Measurements from ENCODE around the gene GLB1L.

DNA sequence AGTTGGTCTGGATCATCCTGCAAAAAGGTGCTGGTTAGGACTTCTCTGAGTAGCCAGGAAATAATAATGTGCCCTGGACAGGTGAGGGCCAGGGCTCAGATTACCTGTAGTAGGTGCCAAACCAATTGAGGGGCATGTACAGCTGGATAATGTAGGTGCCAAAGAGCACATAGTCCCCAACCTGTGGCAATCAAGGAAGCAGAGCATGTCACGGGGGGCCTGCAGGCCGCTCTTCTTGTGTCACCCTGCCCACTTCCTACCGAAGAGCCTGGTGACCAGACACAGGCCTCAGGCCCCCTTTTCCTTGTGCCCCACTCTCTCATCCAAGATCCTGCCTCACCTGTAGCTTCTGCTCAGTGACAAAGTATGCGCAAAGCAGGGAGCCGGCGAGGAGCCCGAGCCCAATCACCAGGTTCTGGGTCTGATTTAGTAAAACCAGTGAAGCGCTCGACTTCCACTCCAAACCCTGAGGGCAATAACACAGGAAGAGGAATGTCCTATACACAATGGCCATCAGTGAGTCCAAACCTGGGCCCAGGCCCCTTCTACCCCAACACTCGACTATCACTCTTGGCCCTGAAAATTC, 31.7 kb downstream of the GLB1L start:
- TF ChIP-seq, protein P1, sequence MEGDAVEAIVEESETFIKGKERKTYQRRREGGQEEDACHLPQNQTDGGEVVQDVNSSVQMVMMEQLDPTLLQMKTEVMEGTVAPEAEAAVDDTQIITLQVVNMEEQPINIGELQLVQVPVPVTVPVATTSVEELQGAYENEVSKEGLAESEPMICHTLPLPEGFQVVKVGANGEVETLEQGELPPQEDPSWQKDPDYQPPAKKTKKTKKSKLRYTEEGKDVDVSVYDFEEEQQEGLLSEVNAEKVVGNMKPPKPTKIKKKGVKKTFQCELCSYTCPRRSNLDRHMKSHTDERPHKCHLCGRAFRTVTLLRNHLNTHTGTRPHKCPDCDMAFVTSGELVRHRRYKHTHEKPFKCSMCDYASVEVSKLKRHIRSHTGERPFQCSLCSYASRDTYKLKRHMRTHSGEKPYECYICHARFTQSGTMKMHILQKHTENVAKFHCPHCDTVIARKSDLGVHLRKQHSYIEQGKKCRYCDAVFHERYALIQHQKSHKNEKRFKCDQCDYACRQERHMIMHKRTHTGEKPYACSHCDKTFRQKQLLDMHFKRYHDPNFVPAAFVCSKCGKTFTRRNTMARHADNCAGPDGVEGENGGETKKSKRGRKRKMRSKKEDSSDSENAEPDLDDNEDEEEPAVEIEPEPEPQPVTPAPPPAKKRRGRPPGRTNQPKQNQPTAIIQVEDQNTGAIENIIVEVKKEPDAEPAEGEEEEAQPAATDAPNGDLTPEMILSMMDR (IDR thresholded peaks at IDR 0.05), result no peak
- no peak for TF ChIP-seq POLR2A (IDR thresholded peaks at IDR 0.05)

Measured in lower leg skin (tissue), 3 donors.